Right atrium auricular region (tissue), 2 donors: ENCODE data around the gene AARSD1. TPM values are rescaled to one million over a fixed set of nuclear protein-coding genes. Genes with fewer than 3 reads are reported as not detected.

Experiments used
- DNase-seq: peaks from one replicate; pipeline ENCODE4 v3.0.0-alpha.2; 2019; ENCODE audit warnings: low spot score
- H3K27ac ChIP-seq, 2 donors: fragments of 200-600 bp; sonication (generic); 1 replicate in 1 of 2; 2 replicates in 1 of 2; pipeline ENCODE4 v1.5.1; 2016 to 2019
- H3K27me3 ChIP-seq, 2 donors: fragments of 200-600 bp; sonication (generic); one replicate each; pipeline versions ENCODE4 v1.5.1 to v1.6.0; 2017 to 2019
- H3K36me3 ChIP-seq: fragments of 200-600 bp; sonication (generic); one replicate; pipeline ENCODE4 v1.5.1; 2016
- H3K4me1 ChIP-seq, 2 donors: fragments of 200-600 bp; sonication (generic); one replicate each; pipeline versions ENCODE4 v1.5.1 to v1.6.0; 2017 to 2019
- H3K4me3 ChIP-seq, 2 donors: fragments of 200-600 bp; sonication (generic); 1 replicate in 1 of 2; 2 replicates in 1 of 2; pipeline ENCODE4 v1.5.1; 2017 to 2019; ENCODE audit warnings: mild to moderate bottlenecking in 1 of 2, moderate library complexity in 1 of 2
- H3K9me3 ChIP-seq, 2 donors: fragments of 200-600 bp; sonication (generic); one replicate each; pipeline ENCODE4 v1.5.1; 2019
- CTCF ChIP-seq, 2 donors: fragments of 200-600 bp; sonication (generic); IDR thresholded peaks; one replicate each; pipeline ENCODE4 v1.5.1; 2019; ENCODE audit warnings: antibody characterized with exemption in 2 of 2
- total RNA-seq, 2 donors: library from RNA; depleted of rRNA; stranded (reverse); fragments of >200 nt; gene quantifications; one replicate each; pipeline ENCODE4 v1.1.0, GENCODE V29; 2016

AARSD1 gene
- total RNA-seq, 2 donors from 2014 or later, result 17.8 to 24.6 TPM

- DNase-seq, result no peak
- Histone ChIP-seq H3K36me3 (no peaks in the 10 kb centered on the region), H3K27ac (no peak overlapping the region), H3K4me1 (no peaks in the 10 kb centered on the region), H3K9me3 (no peaks in the 10 kb centered on the region), H3K4me3 (no peak overlapping the region), H3K27me3 (no peaks in the 10 kb centered on the region)
- TF ChIP-seq CTCF (IDR thresholded peaks at IDR 0.05), result no peak
These were observed 7.3 kb upstream of the AARSD1 start for GRCh38 chr17:42971589-42971988.

GRCh38 chr17:42969001-42969581 is 4.8 kb upstream of the AARSD1 start:
- no peak for TF ChIP-seq CTCF (IDR thresholded peaks at IDR 0.05)
- Histone ChIP-seq H3K27ac (no peak overlapping the region), H3K27me3 (no peaks in the 10 kb centered on the region), H3K36me3 (no peaks in the 10 kb centered on the region), H3K9me3 (no peaks in the 10 kb centered on the region), H3K4me3 (no peak overlapping the region), H3K4me1 (peaks cover 0 to 4% of the 10 kb centered on the region in 2 donors)
- no peak for DNase-seq

DNA sequence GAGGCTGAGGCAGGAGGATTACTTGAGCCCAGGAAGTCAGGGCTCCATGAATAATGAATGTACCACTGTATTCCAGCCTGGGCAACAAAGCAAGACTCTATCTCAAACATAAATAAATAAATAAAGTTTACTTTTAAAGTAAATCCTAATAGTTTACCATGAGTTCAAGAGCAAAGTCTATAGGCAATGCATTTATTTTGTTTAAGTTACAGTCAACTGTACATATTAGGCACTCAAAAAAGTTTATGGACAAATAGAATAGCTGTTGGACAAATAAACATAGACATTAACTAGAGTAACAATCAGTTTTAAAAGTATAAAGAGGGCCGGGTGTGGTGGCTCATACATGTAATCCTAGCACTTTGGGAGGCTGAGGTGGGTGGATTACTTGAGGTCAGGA is 3.7 kb upstream of the AARSD1 start:
- DNase-seq, result no peak
- Histone ChIP-seq H3K27ac (no peak overlapping the region), H3K9me3 (no peaks in the 10 kb centered on the region), H3K36me3 (no peaks in the 10 kb centered on the region), H3K4me3 (no peak overlapping the region), H3K27me3 (no peaks in the 10 kb centered on the region), H3K4me1 (peaks cover 0 to 12% of the 10 kb centered on the region in 2 donors)
- no peak for TF ChIP-seq CTCF (IDR thresholded peaks at IDR 0.05)

GRCh38 chr17:42953669-42954068 is 10.6 kb downstream of the AARSD1 start:
- Histone ChIP-seq H3K4me1 (no peaks in the 10 kb centered on the region), H3K4me3 (no peak overlapping the region), H3K27me3 (no peaks in the 10 kb centered on the region), H3K9me3 (no peaks in the 10 kb centered on the region), H3K36me3 (peaks cover 87% of the 10 kb centered on the region), H3K27ac (no peak overlapping the region)
- DNase-seq, result no peak
- TF ChIP-seq CTCF (IDR thresholded peaks at IDR 0.05), result no peak

- Histone ChIP-seq H3K4me1 (no peaks in the 10 kb centered on the region), H3K9me3 (no peaks in the 10 kb centered on the region), H3K27ac (no peak overlapping the region), H3K27me3 (no peaks in the 10 kb centered on the region), H3K4me3 (no peak overlapping the region), H3K36me3 (peaks cover 68% of the 10 kb centered on the region)
- TF ChIP-seq CTCF (IDR thresholded peaks at IDR 0.05), result no peak
- DNase-seq, result no peak
These were observed 14.0 kb downstream of the AARSD1 start for GRCh38 chr17:42950044-42950783.
